Measurements from ENCODE around the gene SLC7A4.
"Not testable (repeated sequence)": the region's sequence is repeated elsewhere in the genome, so short reads cannot be mapped to it uniquely, and the experiment has no call there.

Gene SLC7A4
- 0 to 0.29 (median 0) reads per million in 4 experiments for total RNA-seq

- DNase-seq = no peak
Observed at GRCh38 chr22:21032037-21032867, at the start of gene SLC7A4. SLC7A4 (minus strand) TSS chr22:21032561; CDS start chr22:21031812, 749 bp downstream.

- DNase-seq = no peak
Observed at GRCh38 chr22:21080435-21081137, 48.2 kb upstream of the SLC7A4 start.

DNA sequence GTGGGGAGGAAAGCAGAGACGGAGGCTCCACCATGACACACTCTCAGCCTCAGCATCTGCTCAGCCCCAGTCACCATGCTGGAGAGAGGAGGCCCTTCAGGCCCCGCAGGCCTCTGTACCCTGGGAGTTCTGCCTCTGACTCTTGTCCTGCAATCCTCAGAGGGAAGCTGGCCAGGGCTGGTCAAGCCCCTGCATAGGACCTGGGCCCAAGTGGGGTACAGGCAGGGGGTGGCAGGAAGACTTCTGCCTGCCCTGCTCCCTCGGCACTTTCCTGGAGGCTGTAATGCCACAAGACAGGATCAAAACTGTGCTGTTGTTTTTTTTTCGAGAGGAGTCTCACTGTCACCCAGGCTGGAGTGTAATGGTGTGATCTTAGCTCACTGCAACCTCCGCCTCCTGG is 47.1 kb upstream of the SLC7A4 start:
- no peak for DNase-seq

- no peak for DNase-seq
Observed at GRCh38 chr22:21078916-21079315, 46.6 kb upstream of the SLC7A4 start.

- no peak for DNase-seq
Observed at GRCh38 chr22:21077884-21078508, 45.6 kb upstream of the SLC7A4 start.

DNA sequence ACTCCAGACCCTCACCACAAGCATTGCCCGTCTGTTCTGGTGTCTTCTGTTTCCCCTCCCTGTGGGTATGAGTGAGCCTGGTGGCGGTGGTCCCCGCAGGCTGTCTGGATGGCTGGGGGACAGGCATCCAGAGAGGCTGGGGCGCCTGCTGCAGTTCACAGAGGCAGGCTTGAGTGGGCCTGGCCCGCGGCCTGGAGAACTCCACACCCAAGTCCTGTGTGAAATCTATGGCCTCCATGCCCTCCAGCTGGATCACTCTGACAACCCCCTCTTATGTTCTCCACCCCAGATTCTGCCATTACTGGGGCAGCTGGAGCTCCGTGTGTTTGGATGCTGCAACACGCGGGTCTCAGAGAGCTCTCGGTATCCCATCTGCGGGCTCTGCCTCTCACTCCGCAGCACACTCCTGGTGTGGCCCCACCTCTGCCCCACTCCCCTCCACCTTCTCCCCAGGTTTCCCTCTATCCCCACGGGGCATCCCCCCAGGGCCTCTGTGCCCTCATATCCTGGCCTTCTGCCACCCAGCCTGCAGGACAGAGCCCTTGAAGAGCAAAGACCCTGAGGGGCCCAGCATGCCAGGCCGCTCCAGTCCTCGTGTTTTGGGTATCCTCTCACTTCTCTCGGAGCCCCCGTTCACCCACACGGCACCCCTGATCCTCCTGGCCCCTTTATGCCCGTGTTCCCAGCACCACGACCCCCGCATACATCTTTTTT is 44.7 kb upstream of the SLC7A4 start:
- no peak for DNase-seq

DNA sequence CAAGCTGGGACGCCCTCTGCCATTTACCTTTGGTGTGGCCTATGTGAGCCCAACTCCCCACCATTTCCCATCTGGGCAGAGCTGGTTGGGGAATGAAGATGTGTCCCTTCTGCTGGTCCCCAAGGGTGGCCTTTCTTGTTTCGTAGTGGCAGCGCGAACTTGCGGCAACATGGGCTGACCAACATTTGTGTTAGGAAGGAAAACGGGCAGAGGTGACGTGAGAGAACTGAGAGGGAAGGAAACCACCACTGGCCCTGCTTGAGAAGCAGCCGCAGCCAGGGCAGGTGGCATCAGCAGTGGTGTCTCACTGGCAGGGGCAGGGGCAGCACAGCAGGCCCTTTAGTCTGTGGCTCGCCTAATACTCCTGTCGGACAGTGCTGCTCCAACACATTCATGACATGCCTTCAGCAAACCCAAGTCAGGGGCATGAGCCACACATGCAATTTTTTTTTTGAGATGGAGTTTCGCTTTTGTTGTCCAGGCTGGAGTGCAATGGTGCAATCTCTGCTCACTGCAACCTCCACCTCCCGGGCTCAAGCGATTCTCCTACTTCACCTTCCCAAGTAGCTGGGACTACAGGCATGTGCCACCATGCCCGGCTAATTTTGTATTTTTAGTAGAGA is 43.3 kb upstream of the SLC7A4 start:
- DNase-seq = no peak

DNA sequence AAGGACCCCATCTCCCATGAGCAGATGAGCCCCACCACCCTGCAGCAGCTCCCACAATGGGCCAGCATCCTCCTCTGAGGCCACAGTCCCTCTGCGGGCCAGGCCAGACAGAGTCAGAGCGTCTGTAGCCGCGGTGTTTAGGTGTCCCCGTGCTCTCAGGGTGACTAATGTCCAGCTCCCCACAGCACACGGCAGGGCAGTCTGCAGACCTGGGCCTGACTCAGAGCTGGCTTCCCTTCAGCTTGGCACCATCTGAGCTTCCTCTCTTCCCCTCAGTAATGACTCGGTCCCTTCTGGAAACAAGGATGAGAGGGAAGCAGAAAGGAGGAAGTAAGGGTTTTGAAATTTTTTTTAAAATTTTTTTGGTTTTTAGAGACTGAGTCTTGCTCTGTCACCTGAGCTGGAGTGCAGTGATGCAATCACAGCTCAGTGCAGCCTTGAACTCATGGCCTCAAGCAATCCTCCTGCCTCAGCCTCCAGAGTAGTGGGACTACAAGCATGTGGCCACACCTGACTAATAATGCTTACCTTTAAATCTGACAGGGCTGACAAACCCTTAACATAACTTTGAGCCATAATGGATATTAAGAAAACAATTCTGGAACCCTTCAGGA is 41.8 kb upstream of the SLC7A4 start:
- DNase-seq = no peak

- no peak for DNase-seq
Observed at GRCh38 chr22:21073482-21073881, 41.1 kb upstream of the SLC7A4 start.

- no peak for DNase-seq
Observed at GRCh38 chr22:21073023-21073422, 40.7 kb upstream of the SLC7A4 start.

DNA sequence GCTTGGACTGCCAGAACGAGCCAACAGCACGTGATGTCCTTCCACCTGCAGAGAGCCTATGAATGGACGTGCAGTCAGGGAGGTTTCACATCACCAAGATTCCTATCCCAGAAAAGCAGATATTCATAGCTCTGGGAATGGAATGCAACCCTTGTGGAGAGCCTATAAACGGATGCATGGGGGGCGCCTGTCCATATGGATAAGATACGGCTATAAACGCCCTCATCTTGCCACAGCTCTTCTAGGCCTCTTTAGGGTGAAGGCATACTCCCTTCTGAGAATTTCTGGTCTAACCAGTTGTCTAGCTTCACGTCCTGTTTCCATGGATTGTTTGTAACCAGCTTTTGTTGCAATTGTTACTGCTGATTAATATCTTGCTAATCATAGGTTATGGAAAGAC is 39.4 kb upstream of the SLC7A4 start:
- DNase-seq = not testable (repeated sequence)

DNA sequence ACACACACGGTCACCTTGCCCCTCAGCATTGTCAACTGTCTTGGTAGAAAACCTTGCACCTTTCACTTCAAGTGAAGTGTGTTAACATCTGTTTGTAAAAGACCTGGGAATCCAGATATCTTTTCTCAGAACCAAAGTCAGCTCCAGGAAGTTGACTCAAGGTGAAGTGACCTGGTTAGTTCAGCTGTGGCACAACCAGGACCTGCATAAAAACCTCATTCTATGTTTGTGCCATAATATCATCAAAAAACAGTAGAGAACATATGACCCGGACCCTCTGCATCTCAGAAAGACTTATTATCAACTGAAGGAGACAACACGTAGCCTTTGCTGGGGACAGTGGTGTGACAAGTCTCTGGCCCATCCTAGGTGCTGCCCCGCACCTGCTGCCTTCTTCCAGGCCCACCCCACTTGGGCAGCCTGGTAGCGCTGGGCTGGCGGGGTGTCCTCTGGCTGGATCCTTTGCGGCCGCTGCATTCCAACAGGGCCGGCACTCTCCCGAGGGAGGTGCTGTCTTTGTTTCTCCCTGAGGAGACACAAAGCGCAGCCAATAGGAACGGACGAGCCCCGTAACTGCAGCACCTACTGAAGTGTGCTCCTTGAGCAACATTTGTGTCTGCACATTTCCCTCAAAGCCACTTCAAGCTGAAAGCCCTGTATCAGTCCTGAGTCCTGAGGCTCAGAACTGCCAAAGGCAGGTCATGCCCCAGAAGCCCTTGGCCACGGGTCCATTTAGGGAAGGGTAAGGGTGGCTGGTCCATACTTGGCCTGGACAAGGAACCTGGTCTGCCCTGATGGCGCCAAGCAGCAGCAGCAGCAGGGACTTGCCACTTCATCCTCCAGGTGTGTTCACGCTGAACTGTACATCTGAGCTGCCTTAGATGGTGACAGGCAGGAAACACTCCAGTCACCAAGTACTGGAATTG is 38.6 kb upstream of the SLC7A4 start:
- no peak for DNase-seq

DNA sequence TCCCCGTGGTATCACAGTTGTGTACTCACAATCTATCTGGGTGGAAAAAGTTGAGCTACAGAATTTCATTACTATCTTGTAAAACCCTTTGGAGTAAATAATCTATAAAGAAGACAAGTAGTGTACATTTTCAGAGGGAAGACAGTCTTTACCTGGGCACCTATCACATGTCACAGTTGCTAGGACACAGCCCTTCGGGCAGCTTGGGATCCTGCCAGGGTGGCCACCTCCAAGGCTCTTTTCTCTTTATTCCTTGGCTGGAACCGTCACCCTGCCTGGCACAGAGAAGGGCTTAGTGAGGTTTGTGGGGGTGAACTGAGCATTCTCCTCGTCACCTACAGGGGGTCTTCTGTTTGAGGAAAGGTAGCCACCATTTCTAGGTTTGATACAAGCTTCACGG is 37.0 kb upstream of the SLC7A4 start:
- no peak for DNase-seq

DNA sequence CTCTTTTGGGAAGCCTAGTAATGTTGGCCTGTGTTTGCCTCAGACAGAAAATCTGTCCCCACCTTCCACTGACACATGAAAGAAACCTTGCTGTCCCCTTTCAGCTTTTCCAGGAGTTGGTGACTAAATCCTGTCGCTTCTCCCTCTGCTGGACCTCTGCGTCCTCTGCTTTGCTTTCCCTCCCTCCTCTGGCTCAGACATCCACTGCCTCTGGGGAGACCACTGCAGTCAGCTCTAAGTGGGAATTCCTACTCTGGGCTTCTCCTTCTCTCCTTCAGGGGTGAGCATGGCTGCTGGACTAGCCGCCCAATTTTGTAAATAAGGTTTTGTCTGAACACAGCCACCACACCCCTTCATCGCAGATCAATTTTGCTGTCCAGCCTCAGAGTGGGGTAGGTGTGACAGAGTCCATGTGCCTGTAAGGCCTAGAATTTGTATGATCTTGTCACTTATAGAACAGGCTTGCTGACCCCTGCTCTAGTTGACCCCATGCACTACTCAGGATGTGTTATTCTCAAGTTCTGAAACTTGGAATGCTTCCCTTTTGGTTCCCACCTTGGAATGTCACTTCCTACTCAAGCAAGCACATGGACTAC is 36.4 kb upstream of the SLC7A4 start:
- DNase-seq = no peak

GRCh38 chr22:21067901-21068680 is 35.7 kb upstream of the SLC7A4 start:
- no peak for DNase-seq

GRCh38 chr22:21067075-21067900 is 34.9 kb upstream of the SLC7A4 start:
- DNase-seq = no peak

- DNase-seq = no peak
Observed at GRCh38 chr22:21064917-21065864, 32.8 kb upstream of the SLC7A4 start.

DNA sequence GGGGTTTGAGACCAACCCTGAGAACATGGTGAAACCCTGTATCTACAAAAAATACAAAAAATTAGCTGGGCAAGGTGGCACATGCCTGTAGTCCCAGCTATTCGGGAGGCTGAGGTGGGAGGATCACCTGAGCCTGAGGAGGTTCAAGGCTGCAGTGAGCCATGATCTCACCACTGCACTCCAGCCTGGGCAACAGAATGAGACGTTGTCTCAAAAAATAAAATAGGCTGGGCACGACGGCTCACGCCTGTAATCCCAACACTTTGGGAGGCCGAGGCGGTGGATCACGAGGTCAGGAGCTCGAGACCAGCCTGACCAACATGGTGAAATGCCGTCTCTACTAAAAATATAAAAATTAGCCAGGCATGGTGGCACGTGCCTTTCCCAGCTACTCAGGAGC is 32.1 kb upstream of the SLC7A4 start:
- not testable (repeated sequence) for DNase-seq

Measured in effector CD8-positive, alpha-beta T cell (primary cell).